GM23338 (cell line): ENCODE results near the gene RAB32.

Experiments used
- CREB1 ChIP-seq: fragments of 250-450 bp; sonication (Bioruptor Pico); IDR thresholded peaks from 2 replicates; pipeline ENCODE4 v1.5.0; 2020; ENCODE audit warnings: low read depth, mild to moderate bottlenecking, moderate library complexity
- EZH2 ChIP-seq: fragments of 200-600 bp; sonication (generic); IDR thresholded peaks from one replicate; pipeline ENCODE4 v1.8.0; 2017; ENCODE audit warnings: antibody characterized with exemption, mild to moderate bottlenecking, low read depth; ENCODE audit not compliant: unreplicated experiment
- EZH2phosphoT487 ChIP-seq: fragments of 200-600 bp; sonication (generic); IDR thresholded peaks from one replicate; pipeline ENCODE4 v1.8.1; 2018; ENCODE audit warnings: antibody characterized with exemption; ENCODE audit not compliant: unreplicated experiment
- JUNB ChIP-seq: IDR thresholded peaks from one replicate; pipeline ENCODE4 v1.6.1; 2016; ENCODE audit warnings: antibody characterized with exemption; ENCODE audit not compliant: unreplicated experiment
- NANOG ChIP-seq: IDR thresholded peaks from 2 replicates; pipeline ENCODE4 v1.6.1; 2016; ENCODE audit warnings: antibody characterized with exemption, borderline replicate concordance
- POLR2AphosphoS5 ChIP-seq: IDR thresholded peaks from 2 replicates; pipeline ENCODE4 v1.6.1; 2016; ENCODE audit warnings: antibody characterized with exemption, low read depth
- TF ChIP-seq, protein P1 (sequence below), 2 experiments: fragments of 200-600 bp in 1 of 2; sonication (generic) in 1 of 2; conservative IDR thresholded peaks; 2 replicates each; pipeline versions ENCODE4 v1.5.1 to v1.6.1; 2016 to 2017; ENCODE audit warnings: antibody characterized with exemption in 2 of 2, low read depth in 2 of 2, mild to moderate bottlenecking in 2 of 2, moderate library complexity in 1 of 2
- TF ChIP-seq, protein P2 (sequence below): IDR thresholded peaks from one replicate; pipeline ENCODE4 v1.6.1; 2018; ENCODE audit warnings: antibody characterized with exemption; ENCODE audit not compliant: unreplicated experiment

DNA sequence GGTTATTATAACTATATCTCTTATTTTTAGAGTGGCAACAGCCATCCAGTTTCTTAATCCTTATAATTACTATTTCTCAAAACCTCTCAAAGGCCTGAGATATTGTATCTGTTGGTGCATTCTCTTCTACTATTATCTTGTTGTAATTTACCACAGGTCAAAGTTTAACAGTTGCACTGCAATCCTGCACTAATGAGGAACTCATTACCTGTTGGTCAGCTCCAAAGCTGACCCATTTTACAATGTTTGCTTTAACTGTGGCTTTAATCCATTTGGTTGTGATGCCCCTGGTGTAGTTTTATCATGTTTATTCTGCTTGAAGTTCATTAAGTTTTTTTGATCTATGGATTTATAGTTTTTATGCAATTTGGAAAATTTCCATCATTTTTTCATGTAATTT is 48.8 kb downstream of the RAB32 start:
- TF ChIP-seq, protein P1, sequence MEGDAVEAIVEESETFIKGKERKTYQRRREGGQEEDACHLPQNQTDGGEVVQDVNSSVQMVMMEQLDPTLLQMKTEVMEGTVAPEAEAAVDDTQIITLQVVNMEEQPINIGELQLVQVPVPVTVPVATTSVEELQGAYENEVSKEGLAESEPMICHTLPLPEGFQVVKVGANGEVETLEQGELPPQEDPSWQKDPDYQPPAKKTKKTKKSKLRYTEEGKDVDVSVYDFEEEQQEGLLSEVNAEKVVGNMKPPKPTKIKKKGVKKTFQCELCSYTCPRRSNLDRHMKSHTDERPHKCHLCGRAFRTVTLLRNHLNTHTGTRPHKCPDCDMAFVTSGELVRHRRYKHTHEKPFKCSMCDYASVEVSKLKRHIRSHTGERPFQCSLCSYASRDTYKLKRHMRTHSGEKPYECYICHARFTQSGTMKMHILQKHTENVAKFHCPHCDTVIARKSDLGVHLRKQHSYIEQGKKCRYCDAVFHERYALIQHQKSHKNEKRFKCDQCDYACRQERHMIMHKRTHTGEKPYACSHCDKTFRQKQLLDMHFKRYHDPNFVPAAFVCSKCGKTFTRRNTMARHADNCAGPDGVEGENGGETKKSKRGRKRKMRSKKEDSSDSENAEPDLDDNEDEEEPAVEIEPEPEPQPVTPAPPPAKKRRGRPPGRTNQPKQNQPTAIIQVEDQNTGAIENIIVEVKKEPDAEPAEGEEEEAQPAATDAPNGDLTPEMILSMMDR (conservative IDR thresholded peaks at IDR 0.05; ENCODE audit: low read depth in 2 of 2): no peak
- TF ChIP-seq EZH2 (no peak), POLR2AphosphoS5 (no peak), EZH2phosphoT487 (no peak), NANOG (no peak), JUNB (no peak), CREB1 (CRISPR knock-in tag) (no peak)
- TF ChIP-seq, protein P2, sequence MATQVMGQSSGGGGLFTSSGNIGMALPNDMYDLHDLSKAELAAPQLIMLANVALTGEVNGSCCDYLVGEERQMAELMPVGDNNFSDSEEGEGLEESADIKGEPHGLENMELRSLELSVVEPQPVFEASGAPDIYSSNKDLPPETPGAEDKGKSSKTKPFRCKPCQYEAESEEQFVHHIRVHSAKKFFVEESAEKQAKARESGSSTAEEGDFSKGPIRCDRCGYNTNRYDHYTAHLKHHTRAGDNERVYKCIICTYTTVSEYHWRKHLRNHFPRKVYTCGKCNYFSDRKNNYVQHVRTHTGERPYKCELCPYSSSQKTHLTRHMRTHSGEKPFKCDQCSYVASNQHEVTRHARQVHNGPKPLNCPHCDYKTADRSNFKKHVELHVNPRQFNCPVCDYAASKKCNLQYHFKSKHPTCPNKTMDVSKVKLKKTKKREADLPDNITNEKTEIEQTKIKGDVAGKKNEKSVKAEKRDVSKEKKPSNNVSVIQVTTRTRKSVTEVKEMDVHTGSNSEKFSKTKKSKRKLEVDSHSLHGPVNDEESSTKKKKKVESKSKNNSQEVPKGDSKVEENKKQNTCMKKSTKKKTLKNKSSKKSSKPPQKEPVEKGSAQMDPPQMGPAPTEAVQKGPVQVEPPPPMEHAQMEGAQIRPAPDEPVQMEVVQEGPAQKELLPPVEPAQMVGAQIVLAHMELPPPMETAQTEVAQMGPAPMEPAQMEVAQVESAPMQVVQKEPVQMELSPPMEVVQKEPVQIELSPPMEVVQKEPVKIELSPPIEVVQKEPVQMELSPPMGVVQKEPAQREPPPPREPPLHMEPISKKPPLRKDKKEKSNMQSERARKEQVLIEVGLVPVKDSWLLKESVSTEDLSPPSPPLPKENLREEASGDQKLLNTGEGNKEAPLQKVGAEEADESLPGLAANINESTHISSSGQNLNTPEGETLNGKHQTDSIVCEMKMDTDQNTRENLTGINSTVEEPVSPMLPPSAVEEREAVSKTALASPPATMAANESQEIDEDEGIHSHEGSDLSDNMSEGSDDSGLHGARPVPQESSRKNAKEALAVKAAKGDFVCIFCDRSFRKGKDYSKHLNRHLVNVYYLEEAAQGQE: no peak
